ENCODE data around the gene PCCA. TPM values are rescaled to one million over a fixed set of nuclear protein-coding genes. Genes with fewer than 3 reads are reported as not detected.
A peak's percentile ranks its signal among the peaks of the same experiment; 100 is the strongest.

Gene PCCA
- total and polyA plus RNA-seq, 4 donors, result 30.1 to 160 (median 76.3) TPM

GRCh38 chr13:100388923-100389322, 300.0 kb downstream of the PCCA start (continued):
- TF ChIP-seq REST (IDR thresholded peaks at IDR 0.05) (no peak), HNF4A (conservative IDR thresholded peaks at IDR 0.05) (no peak), MAX (IDR thresholded peaks at IDR 0.05) (no peak), FOXA1 (IDR thresholded peaks at IDR 0.05) (no peak), RXRA (IDR thresholded peaks at IDR 0.05) (no peak), YY1 (IDR thresholded peaks at IDR 0.05) (no peak)

GRCh38 chr13:100389617-100390016, 300.7 kb downstream of the PCCA start:
- no peak for TF ChIP-seq TAF1 (conservative IDR thresholded peaks at IDR 0.05)
- TF ChIP-seq HNF4A (conservative IDR thresholded peaks at IDR 0.05), result no peak
- no peak for DNase-seq (ENCODE audit: low spot score)
- Histone ChIP-seq H3K9me3 (ENCODE audit: control insufficient read depth in 4 of 4, low read length in 3 of 4) (no peaks in the 10 kb centered on the region), H3K9ac (ENCODE audit: low read depth in 1 of 2, low read length in 2 of 2) (no peak overlapping the region), H3K4me3 (ENCODE audit: low read depth in 1 of 3, low read length in 3 of 3) (no peak overlapping the region), H3K27ac (ENCODE audit: low read depth in 1 of 2, low read length in 2 of 2) (no peak overlapping the region), H3K4me1 (ENCODE audit: control insufficient read depth in 4 of 4, insufficient read depth in 4 of 4, low read length in 3 of 4) (no peaks in the 10 kb centered on the region), H3K36me3 (ENCODE audit: control insufficient read depth in 4 of 4, insufficient read depth in 3 of 4, low read depth in 1 of 4, low read length in 3 of 4) (peaks cover 2 to 11% (median 8%) of the 10 kb centered on the region in 4 donors), H3K27me3 (ENCODE audit: control insufficient read depth in 4 of 4, insufficient read depth in 4 of 4, low read length in 3 of 4) (no peaks in the 10 kb centered on the region)
- WGBS, result 91% methylated on average over 3 of the region's 3 CpGs

GRCh38 chr13:100392709-100393630, 304.1 kb downstream of the PCCA start:
- no peak overlapping the region for H3K9ac ChIP-seq (ENCODE audit: low read depth in 1 of 2, low read length in 2 of 2)
- no peaks in the 10 kb centered on the region for H3K27me3 ChIP-seq (ENCODE audit: control insufficient read depth in 4 of 4, insufficient read depth in 4 of 4, low read length in 3 of 4)
- 89% methylated on average over 12 of the region's 12 CpGs for WGBS
- TF ChIP-seq JUND (IDR thresholded peaks at IDR 0.05), result peak; percentile 97 to 98
- no peak for TF ChIP-seq HNF4G (IDR thresholded peaks at IDR 0.05)
- TF ChIP-seq NR2F2 (IDR thresholded peaks at IDR 0.05), result peak; percentile 58
- H3K36me3 ChIP-seq (ENCODE audit: control insufficient read depth in 4 of 4, insufficient read depth in 3 of 4, low read depth in 1 of 4, low read length in 3 of 4), result peaks cover 0 to 3% (median 1%) of the 10 kb centered on the region in 4 donors
- DNase-seq (ENCODE audit: low spot score), result no peak
- no peaks in the 10 kb centered on the region for H3K9me3 ChIP-seq (ENCODE audit: control insufficient read depth in 4 of 4, low read length in 3 of 4)
- peak overlapping the region in 1 of 2 donors; percentile 26 for H3K27ac ChIP-seq (ENCODE audit: low read depth in 1 of 2, low read length in 2 of 2)
- peaks cover 0 to 11% (median 1%) of the 10 kb centered on the region in 4 donors for H3K4me1 ChIP-seq (ENCODE audit: control insufficient read depth in 4 of 4, insufficient read depth in 4 of 4, low read length in 3 of 4)
- H3K4me3 ChIP-seq (ENCODE audit: low read depth in 1 of 3, low read length in 3 of 3), result no peak overlapping the region

GRCh38 chr13:100394005-100394695, 305.3 kb downstream of the PCCA start:
- 87% methylated on average over 9 of the region's 9 CpGs for WGBS
- Histone ChIP-seq H3K4me1 (ENCODE audit: control insufficient read depth in 4 of 4, insufficient read depth in 4 of 4, low read length in 3 of 4) (peaks cover 0 to 11% (median 1%) of the 10 kb centered on the region in 4 donors), H3K27me3 (ENCODE audit: control insufficient read depth in 4 of 4, insufficient read depth in 4 of 4, low read length in 3 of 4) (no peaks in the 10 kb centered on the region), H3K27ac (ENCODE audit: low read depth in 1 of 2, low read length in 2 of 2) (no peak overlapping the region), H3K36me3 (ENCODE audit: control insufficient read depth in 4 of 4, insufficient read depth in 3 of 4, low read depth in 1 of 4, low read length in 3 of 4) (peaks cover 0 to under 1% (median 0%) of the 10 kb centered on the region in 4 donors), H3K4me3 (ENCODE audit: low read depth in 1 of 3, low read length in 3 of 3) (no peak overlapping the region), H3K9ac (ENCODE audit: low read depth in 1 of 2, low read length in 2 of 2) (no peak overlapping the region), H3K9me3 (ENCODE audit: control insufficient read depth in 4 of 4, low read length in 3 of 4) (no peaks in the 10 kb centered on the region)
- TF ChIP-seq JUND (IDR thresholded peaks at IDR 0.05) (no peak), HNF4G (IDR thresholded peaks at IDR 0.05) (no peak)
- DNase-seq (ENCODE audit: low spot score), result no peak

All from liver (tissue), 9 donors.